GM21381 (cell line): ENCODE measurements around the gene MAGEA8.
"Not testable (repeated sequence)": the region's sequence is repeated elsewhere in the genome, so short reads cannot be mapped to it uniquely, and the experiment has no call there.

Experiments
- ATAC-seq: cut with Tn5 transposase; IDR thresholded peaks from one replicate; pipeline ENCODE4 v1.9.1; 2021; ENCODE audit warnings: mild to moderate bottlenecking, moderate library complexity; ENCODE audit not compliant: unreplicated experiment

The MAGEA8 gene

GRCh38 chrX:149903889-149904748 lies 23.1 kb downstream of the MAGEA8 start:
- ATAC-seq, result peak; percentile 69

GRCh38 chrX:149908308-149908707 lies 27.3 kb downstream of the MAGEA8 start:
- ATAC-seq, result no peak

GRCh38 chrX:149908727-149909126 lies 27.7 kb downstream of the MAGEA8 start:
- ATAC-seq, result no peak

GRCh38 chrX:149909324-149910177 lies 28.6 kb downstream of the MAGEA8 start:
- no peak for ATAC-seq

- ATAC-seq, result no peak
These were observed 29.3 kb downstream of the MAGEA8 start for GRCh38 chrX:149910178-149910695.

GRCh38 chrX:149916745-149917392 lies 35.9 kb downstream of the MAGEA8 start:
- peak; percentile 69 for ATAC-seq

GRCh38 chrX:149923836-149924235 lies 42.9 kb downstream of the MAGEA8 start:
- not testable (repeated sequence) for ATAC-seq

GRCh38 chrX:149924434-149924833 lies 43.5 kb downstream of the MAGEA8 start:
- not testable (repeated sequence) for ATAC-seq

- ATAC-seq, result not testable (repeated sequence)
These were observed 46.4 kb downstream of the MAGEA8 start for GRCh38 chrX:149927245-149927963.

GRCh38 chrX:149927964-149928258 lies 46.9 kb downstream of the MAGEA8 start:
- ATAC-seq, result not testable (repeated sequence)

GRCh38 chrX:149928635-149929034 lies 47.7 kb downstream of the MAGEA8 start:
- not testable (repeated sequence) for ATAC-seq

GRCh38 chrX:149929400-149929799 lies 48.4 kb downstream of the MAGEA8 start, which contains the start of gene HSFX4:
HSFX4 (plus strand) TSS chrX:149929573; CDS start chrX:149929645, 72 bp downstream.
- ATAC-seq, result not testable (repeated sequence)

- ATAC-seq, result not testable (repeated sequence)
These were observed 50.4 kb downstream of the MAGEA8 start for GRCh38 chrX:149931355-149931754.

- not testable (repeated sequence) for ATAC-seq
These were observed 51.2 kb downstream of the MAGEA8 start for GRCh38 chrX:149932150-149932549.

- ATAC-seq, result not testable (repeated sequence)
These were observed 52.0 kb downstream of the MAGEA8 start for GRCh38 chrX:149932970-149933369.

- ATAC-seq, result not testable (repeated sequence)
These were observed 52.6 kb downstream of the MAGEA8 start for GRCh38 chrX:149933547-149933946.
